HG03520 (cell line): Measurements from ENCODE around the gene ATP2B1.
A peak's percentile ranks its signal among the peaks of the same experiment; 100 is the strongest.
"Not testable (repeated sequence)": the region's sequence is repeated elsewhere in the genome, so short reads cannot be mapped to it uniquely, and the experiment has no call there.

Source experiments
- ATAC-seq: cut with Tn5 transposase; IDR thresholded peaks from one replicate; pipeline ENCODE4 v1.9.1; 2021; ENCODE audit warnings: mild to moderate bottlenecking, moderate library complexity; ENCODE audit not compliant: unreplicated experiment

The ATP2B1 gene

GRCh38 chr12:89717759-89718523 lies 9.3 kb upstream of the ATP2B1 start:
- no peak for ATAC-seq

- ATAC-seq = no peak
These were observed 4.1 kb upstream of the ATP2B1 start for GRCh38 chr12:89712706-89713105.

- ATAC-seq = no peak
These were observed 2.5 kb upstream of the ATP2B1 start for GRCh38 chr12:89710873-89711750.

- ATAC-seq = no peak
These were observed 1.6 kb upstream of the ATP2B1 start for GRCh38 chr12:89709995-89710872.

GRCh38 chr12:89709157-89709994 lies 738 bp upstream of the ATP2B1 start:
- peak; percentile 65 for ATAC-seq

- no peak for ATAC-seq
These were observed 704 bp downstream of the ATP2B1 start for GRCh38 chr12:89707703-89708564.

- ATAC-seq = no peak
These were observed 1.5 kb downstream of the ATP2B1 start for GRCh38 chr12:89706986-89707702.

GRCh38 chr12:89706551-89706950 lies 2.1 kb downstream of the ATP2B1 start:
- ATAC-seq = no peak

GRCh38 chr12:89704457-89704856 lies 4.2 kb downstream of the ATP2B1 start:
- ATAC-seq = no peak

GRCh38 chr12:89703768-89704167 lies 4.9 kb downstream of the ATP2B1 start:
- no peak for ATAC-seq

- ATAC-seq = no peak
These were observed 6.1 kb downstream of the ATP2B1 start for GRCh38 chr12:89702503-89702902.

GRCh38 chr12:89701606-89702206 lies 6.9 kb downstream of the ATP2B1 start:
- ATAC-seq = no peak

GRCh38 chr12:89700191-89700810 lies 8.3 kb downstream of the ATP2B1 start:
- no peak for ATAC-seq

- ATAC-seq = no peak
These were observed 10.0 kb downstream of the ATP2B1 start for GRCh38 chr12:89698607-89699006.

GRCh38 chr12:89697728-89698127 lies 10.9 kb downstream of the ATP2B1 start:
- ATAC-seq = not testable (repeated sequence)

GRCh38 chr12:89697296-89697695 lies 11.3 kb downstream of the ATP2B1 start:
- no peak for ATAC-seq

- ATAC-seq = no peak
These were observed 12.8 kb downstream of the ATP2B1 start for GRCh38 chr12:89695830-89696229.

- ATAC-seq = no peak
These were observed 13.5 kb downstream of the ATP2B1 start for GRCh38 chr12:89695100-89695499.
